ENCODE measurements around the gene PPIF. TPM values are rescaled to one million over a fixed set of nuclear protein-coding genes. Genes with fewer than 3 reads are reported as not detected.

Gene PPIF
- total and polyA plus RNA-seq, 2 donors (not counting 1 experiment from before 2014, with no cell fraction given): 50.4 to 100 TPM

GRCh38 chr10:79384773-79385391 is 37.6 kb downstream of the PPIF start:
- Mint-ChIP-seq H3K4me3 (no peak overlapping the region), H3K9me3 (ENCODE audit: insufficient read depth) (no peaks in the 10 kb centered on the region), H3K4me1 (peaks cover 10% of the 10 kb centered on the region), H3K27me3 (no peaks in the 10 kb centered on the region), H3K27ac (no peak overlapping the region)
- Histone ChIP-seq H4K20me1 (ENCODE audit: control insufficient read depth, insufficient read depth, low read length, poor library complexity, severe bottlenecking) (no peaks in the 10 kb centered on the region), H3K4me2 (replicated peaks; ENCODE audit: low read depth, low read length, poor library complexity, severe bottlenecking) (no peak overlapping the region), H3K27ac (ENCODE audit: low read length in 2 of 2) (no peak overlapping the region), H3K36me3 (replicated peaks in 1 of 2; ENCODE audit: control extremely low read depth in 1 of 2, control insufficient read depth in 1 of 2, extremely low read depth in 1 of 2, insufficient read depth in 2 of 2, low read length in 1 of 2) (no peaks in the 10 kb centered on the region), H3K9me3 (ENCODE audit: control extremely low read depth in 1 of 3, control insufficient read depth in 2 of 3, insufficient read depth in 1 of 3, low read length in 2 of 3) (no peaks in the 10 kb centered on the region), H2AFZ (ENCODE audit: insufficient read depth, low read depth, low read length, poor library complexity, severe bottlenecking) (no peak overlapping the region), H3K4me1 (ENCODE audit: control insufficient read depth in 2 of 2, insufficient read depth in 2 of 2, low read length in 2 of 2) (peaks cover 4 to 9% of the 10 kb centered on the region in 2 donors), H3K27me3 (replicated peaks in 1 of 4; ENCODE audit: control extremely low read depth in 1 of 4, control insufficient read depth in 3 of 4, insufficient read depth in 4 of 4, low read length in 3 of 4) (no peaks in the 10 kb centered on the region), H3K4me3 (ENCODE audit: control extremely low read depth in 1 of 5, extremely low read depth in 1 of 5, insufficient read depth in 1 of 5, low read depth in 2 of 5, low read length in 4 of 5) (no peak overlapping the region), H3K9ac (ENCODE audit: low read length) (no peak overlapping the region), H3K79me2 (ENCODE audit: control insufficient read depth, insufficient read depth, low read length) (no peaks in the 10 kb centered on the region)
- ATAC-seq (ENCODE audit: low read depth) (no peak), DNase-seq (no peak)
- ChIA-PET POLR2A (no interaction called here), CTCF (interaction anchor here (1.6 kb wide), 1 partner anchor 10 kb away, joined by 5 read pairs; no protein-coding TSS in a partner anchor)
- intact Hi-C loops (cut with micrococcal nuclease): loop anchor here (10.0 kb wide), 1 partner anchor 60 kb away; the partner anchor contains the start of gene ZCCHC24
- 91% methylated on average over 14 of the region's 14 CpGs for WGBS (ENCODE audit: insufficient coverage)
- TF ChIP-seq EZH2 (IDR thresholded peaks at IDR 0.05; ENCODE audit: borderline replicate concordance, insufficient read depth, low read depth, low read length, poor library complexity, severe bottlenecking): no peak
- TF ChIP-seq CTCF (IDR thresholded peaks at IDR 0.05): no peak

- H3K27me3 ChIP-seq (replicated peaks in 1 of 4; ENCODE audit: control extremely low read depth in 1 of 4, control insufficient read depth in 3 of 4, insufficient read depth in 4 of 4, low read length in 3 of 4): no peaks in the 10 kb centered on the region
- Mint-ChIP-seq H3K9me3 (ENCODE audit: insufficient read depth) (no peaks in the 10 kb centered on the region), H3K27ac (no peak overlapping the region), H3K4me1 (peaks cover 15% of the 10 kb centered on the region), H3K4me3 (no peak overlapping the region), H3K27me3 (no peaks in the 10 kb centered on the region)
- H3K79me2 ChIP-seq (ENCODE audit: control insufficient read depth, insufficient read depth, low read length): no peaks in the 10 kb centered on the region
- TF ChIP-seq CTCF (IDR thresholded peaks at IDR 0.05) (no peak), EZH2 (IDR thresholded peaks at IDR 0.05; ENCODE audit: borderline replicate concordance, insufficient read depth, low read depth, low read length, poor library complexity, severe bottlenecking) (no peak)
- H3K4me2 ChIP-seq (replicated peaks; ENCODE audit: low read depth, low read length, poor library complexity, severe bottlenecking): no peak overlapping the region
- H3K27ac ChIP-seq (ENCODE audit: low read length in 2 of 2): no peak overlapping the region
- H3K9me3 ChIP-seq (ENCODE audit: control extremely low read depth in 1 of 3, control insufficient read depth in 2 of 3, insufficient read depth in 1 of 3, low read length in 2 of 3): no peaks in the 10 kb centered on the region
- H3K4me3 ChIP-seq (ENCODE audit: control extremely low read depth in 1 of 5, extremely low read depth in 1 of 5, insufficient read depth in 1 of 5, low read depth in 2 of 5, low read length in 4 of 5): no peak overlapping the region
- no peak overlapping the region for H2AFZ ChIP-seq (ENCODE audit: insufficient read depth, low read depth, low read length, poor library complexity, severe bottlenecking)
- peaks cover 4 to 10% of the 10 kb centered on the region in 2 donors for H3K4me1 ChIP-seq (ENCODE audit: control insufficient read depth in 2 of 2, insufficient read depth in 2 of 2, low read length in 2 of 2)
- intact Hi-C loops (cut with micrococcal nuclease): loop anchor here (10.0 kb wide), 1 partner anchor 59 kb away; the partner anchor contains the start of gene ZCCHC24
- no peak for DNase-seq
- ChIA-PET POLR2A (no interaction called here), CTCF (interaction anchor here (1.6 kb wide), 1 partner anchor 11 kb away, joined by 5 read pairs; no protein-coding TSS in a partner anchor)
- no peaks in the 10 kb centered on the region for H3K36me3 ChIP-seq (replicated peaks in 1 of 2; ENCODE audit: control extremely low read depth in 1 of 2, control insufficient read depth in 1 of 2, extremely low read depth in 1 of 2, insufficient read depth in 2 of 2, low read length in 1 of 2)
- H4K20me1 ChIP-seq (ENCODE audit: control insufficient read depth, insufficient read depth, low read length, poor library complexity, severe bottlenecking): no peaks in the 10 kb centered on the region
- WGBS (ENCODE audit: insufficient coverage): 97% methylated on average over 5 of the region's 9 CpGs
- ATAC-seq (ENCODE audit: low read depth): no peak
- H3K9ac ChIP-seq (ENCODE audit: low read length): no peak overlapping the region
Observed at GRCh38 chr10:79385392-79385795, 38.1 kb downstream of the PPIF start.
